Breast epithelium (tissue), 4 donors: ENCODE results near the gene SPTBN5. TPM values are rescaled to one million over a fixed set of nuclear protein-coding genes. Genes with fewer than 3 reads are reported as not detected.

Experiments used
- DNase-seq, 2 donors: peaks; one replicate each; pipeline ENCODE4 v3.0.0-alpha.2; 2019; ENCODE audit warnings: low spot score in 2 of 2
- H3K27ac ChIP-seq, 2 donors: fragments of 200-600 bp; sonication (generic) in 1 of 2; one replicate each; pipeline ENCODE4 v1.5.1; 2016 to 2019; ENCODE audit warnings: mild to moderate bottlenecking in 1 of 2
- H3K27me3 ChIP-seq, 2 donors: fragments of 200-600 bp; sonication (generic) in 1 of 2; one replicate each; pipeline versions ENCODE4 v1.5.1 to v1.6.0; 2017 to 2019; ENCODE audit warnings: control low read depth in 1 of 2, mild to moderate bottlenecking in 1 of 2
- H3K36me3 ChIP-seq: fragments of 200-600 bp; one replicate; pipeline ENCODE4 v1.5.1; 2019
- H3K4me1 ChIP-seq, 2 donors: fragments of 200-600 bp; sonication (generic); one replicate each; pipeline ENCODE4 v1.5.1; 2016 to 2019; ENCODE audit warnings: control low read depth in 1 of 2
- H3K4me3 ChIP-seq, 3 donors: fragments of 200-600 bp; sonication (generic); 1 replicate in 2 of 3; 2 replicates in 1 of 3; pipeline ENCODE4 v1.5.1; 2016 to 2019; ENCODE audit warnings: mild to moderate bottlenecking in 3 of 3, moderate library complexity in 2 of 3
- H3K9me3 ChIP-seq, 2 donors: fragments of 200-600 bp; sonication (generic) in 1 of 2; one replicate each; pipeline ENCODE4 v1.5.1; 2016 to 2019; ENCODE audit warnings: control low read depth in 1 of 2
- POLR2A ChIP-seq: fragments of 450-650 bp; IDR thresholded peaks from one replicate; pipeline ENCODE4 v1.6.1; 2016; ENCODE audit warnings: antibody characterized with exemption, mild to moderate bottlenecking, moderate library complexity
- POLR2AphosphoS5 ChIP-seq, 3 donors: sonication (generic); formaldehyde crosslinking; IDR thresholded peaks; one replicate each; pipeline ENCODE4 v1.6.1; 2017; ENCODE audit warnings: antibody characterized with exemption in 3 of 3
- intact Hi-C: fragments of 100-400 bp; cut with DNase I; formaldehyde crosslinking; loops from one replicate; pipeline ENCODE4 v1.15.1; 2023; ENCODE audit warnings: low total_unique reads
- total RNA-seq, 3 donors: library from RNA; depleted of rRNA; stranded (reverse); fragments of >200 nt; gene quantifications; one replicate each; pipeline ENCODE4 v1.1.0, GENCODE V29; 2016
- TF ChIP-seq, protein P1 (sequence below), 3 donors: fragments of 450-650 bp; IDR thresholded peaks; one replicate each; pipeline ENCODE4 v1.5.1; 2016 to 2017; ENCODE audit warnings: antibody characterized with exemption in 3 of 3, mild to moderate bottlenecking in 3 of 3, moderate library complexity in 3 of 3

Gene SPTBN5
- total RNA-seq, 3 donors from 2014 or later: 0.16 to 2.3 (median 2.0) TPM

DNA sequence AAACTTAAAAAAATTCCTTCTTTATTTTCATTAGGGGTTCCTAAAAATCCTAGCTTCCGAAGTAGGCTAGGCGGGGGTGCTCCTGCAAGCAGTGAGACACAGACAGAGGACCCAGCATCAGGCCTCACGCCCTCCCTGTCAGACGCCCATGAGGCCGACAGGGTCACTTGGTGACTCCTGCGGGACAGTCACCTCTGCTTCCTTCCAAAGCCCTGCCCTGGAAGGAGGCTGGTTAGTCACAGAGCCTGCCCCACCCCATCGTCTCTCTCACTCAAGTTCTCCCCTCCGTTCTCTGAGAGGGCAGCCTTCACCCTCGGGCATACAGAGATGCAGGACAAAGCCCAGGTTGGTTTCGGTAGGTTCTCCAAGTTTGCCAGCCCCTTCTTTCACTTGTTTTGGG, 39.9 kb upstream of the SPTBN5 start:
- Histone ChIP-seq H3K36me3 (no peaks in the 10 kb centered on the region), H3K27ac (peak overlapping the region; percentile 91 to 93), H3K4me3 (no peak overlapping the region), H3K4me1 (peaks cover 6 to 46% of the 10 kb centered on the region in 2 donors), H3K9me3 (no peaks in the 10 kb centered on the region), H3K27me3 (no peaks in the 10 kb centered on the region)
- DNase-seq: no peak
- TF ChIP-seq, protein P1, sequence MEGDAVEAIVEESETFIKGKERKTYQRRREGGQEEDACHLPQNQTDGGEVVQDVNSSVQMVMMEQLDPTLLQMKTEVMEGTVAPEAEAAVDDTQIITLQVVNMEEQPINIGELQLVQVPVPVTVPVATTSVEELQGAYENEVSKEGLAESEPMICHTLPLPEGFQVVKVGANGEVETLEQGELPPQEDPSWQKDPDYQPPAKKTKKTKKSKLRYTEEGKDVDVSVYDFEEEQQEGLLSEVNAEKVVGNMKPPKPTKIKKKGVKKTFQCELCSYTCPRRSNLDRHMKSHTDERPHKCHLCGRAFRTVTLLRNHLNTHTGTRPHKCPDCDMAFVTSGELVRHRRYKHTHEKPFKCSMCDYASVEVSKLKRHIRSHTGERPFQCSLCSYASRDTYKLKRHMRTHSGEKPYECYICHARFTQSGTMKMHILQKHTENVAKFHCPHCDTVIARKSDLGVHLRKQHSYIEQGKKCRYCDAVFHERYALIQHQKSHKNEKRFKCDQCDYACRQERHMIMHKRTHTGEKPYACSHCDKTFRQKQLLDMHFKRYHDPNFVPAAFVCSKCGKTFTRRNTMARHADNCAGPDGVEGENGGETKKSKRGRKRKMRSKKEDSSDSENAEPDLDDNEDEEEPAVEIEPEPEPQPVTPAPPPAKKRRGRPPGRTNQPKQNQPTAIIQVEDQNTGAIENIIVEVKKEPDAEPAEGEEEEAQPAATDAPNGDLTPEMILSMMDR (IDR thresholded peaks at IDR 0.05): no peak
- TF ChIP-seq POLR2AphosphoS5 (IDR thresholded peaks at IDR 0.05) (no peak), POLR2A (no peak)
- intact Hi-C loops: no loop called here

DNA sequence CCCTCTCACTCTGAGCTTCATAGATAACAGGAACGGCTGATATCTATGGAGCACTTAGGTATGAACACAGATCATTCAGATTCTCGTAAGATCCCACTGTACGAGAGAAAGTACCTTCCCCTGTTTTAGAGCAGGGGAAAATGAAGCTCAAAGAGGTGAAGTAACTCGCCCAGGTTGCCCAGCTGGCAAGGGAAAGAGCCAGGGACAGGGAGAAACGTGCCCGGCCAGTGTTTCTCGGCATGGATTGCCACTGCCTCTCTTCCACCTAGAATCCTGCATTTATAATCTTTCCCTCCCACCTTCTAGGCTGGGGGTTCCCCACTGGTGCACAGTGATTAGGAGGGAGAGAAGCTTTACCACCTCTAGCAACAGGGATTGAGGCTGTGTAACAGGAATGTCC, 39.5 kb upstream of the SPTBN5 start:
- H3K36me3 ChIP-seq: no peaks in the 10 kb centered on the region
- H3K4me3 ChIP-seq: no peak overlapping the region
- intact Hi-C loops: no loop called here
- no peaks in the 10 kb centered on the region for H3K27me3 ChIP-seq
- no peaks in the 10 kb centered on the region for H3K9me3 ChIP-seq
- no peak for DNase-seq
- no peak for TF ChIP-seq POLR2AphosphoS5 (IDR thresholded peaks at IDR 0.05)
- TF ChIP-seq, protein P1 (IDR thresholded peaks at IDR 0.05): no peak
- TF ChIP-seq POLR2A: no peak
- peaks cover 6 to 49% of the 10 kb centered on the region in 2 donors for H3K4me1 ChIP-seq
- peak overlapping the region; percentile 91 to 93 for H3K27ac ChIP-seq

DNA sequence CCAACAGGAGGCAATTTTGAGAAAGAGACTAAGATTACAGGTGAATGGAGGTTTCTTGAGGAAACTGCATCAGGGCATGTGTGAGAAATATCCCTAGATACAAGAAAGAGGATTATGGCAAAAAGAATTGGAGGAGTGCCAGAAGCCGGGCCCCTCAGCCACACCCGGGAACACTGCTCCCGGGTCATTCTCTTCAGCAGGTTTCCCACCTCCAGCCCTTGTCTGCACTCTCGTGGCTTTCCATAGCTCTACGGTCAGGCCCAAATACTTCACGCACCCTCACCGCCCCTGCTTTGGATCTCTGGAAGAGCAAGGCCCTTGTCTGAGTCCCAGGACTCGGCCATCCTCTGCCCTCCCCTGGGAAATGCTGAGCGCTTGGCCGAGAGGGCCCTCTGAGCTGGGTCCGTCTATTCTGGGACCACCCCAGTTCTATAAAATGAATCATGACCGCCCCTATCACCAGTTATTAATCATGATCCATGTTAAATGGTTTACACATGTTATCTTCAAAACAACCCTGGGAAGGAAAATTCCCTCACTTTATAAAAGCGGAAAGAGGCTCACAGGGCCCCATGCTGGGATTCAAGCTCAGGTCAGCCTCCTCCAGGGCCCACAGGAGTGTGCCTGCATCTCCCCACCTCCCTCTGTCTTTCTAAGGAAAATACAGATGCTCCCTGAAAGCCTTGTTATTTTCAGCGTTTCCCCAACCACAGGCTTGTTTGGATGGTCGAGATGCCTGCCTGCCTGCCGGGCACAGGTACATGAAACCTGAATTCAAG, 38.8 kb upstream of the SPTBN5 start:
- Histone ChIP-seq H3K4me3 (no peak overlapping the region), H3K27me3 (no peaks in the 10 kb centered on the region), H3K27ac (peak overlapping the region; percentile 91 to 93), H3K4me1 (peaks cover 6 to 53% of the 10 kb centered on the region in 2 donors), H3K9me3 (no peaks in the 10 kb centered on the region), H3K36me3 (no peaks in the 10 kb centered on the region)
- TF ChIP-seq POLR2AphosphoS5 (IDR thresholded peaks at IDR 0.05) (no peak), POLR2A (no peak)
- TF ChIP-seq, protein P1 (IDR thresholded peaks at IDR 0.05): no peak
- intact Hi-C loops: no loop called here
- DNase-seq: no peak

DNA sequence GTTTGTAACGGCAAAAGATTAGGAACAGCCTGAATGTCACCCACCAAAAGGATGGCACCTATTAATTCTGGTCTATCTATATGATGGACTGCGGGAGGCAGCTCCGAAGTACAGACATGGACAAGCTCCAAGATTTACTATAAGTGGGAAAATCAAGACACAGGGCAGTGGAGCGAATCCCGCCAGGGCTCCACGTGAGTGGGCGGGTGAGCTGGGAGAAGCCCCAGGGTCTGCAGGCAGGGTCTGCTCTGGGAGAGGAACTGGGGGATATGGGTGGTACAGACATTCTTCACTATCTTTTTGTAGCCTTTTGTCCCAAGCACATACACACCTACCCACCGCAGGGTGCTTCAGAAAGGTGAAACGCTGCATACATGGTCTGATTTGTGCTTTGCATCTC, 38.2 kb upstream of the SPTBN5 start:
- DNase-seq: no peak
- no peaks in the 10 kb centered on the region for H3K36me3 ChIP-seq
- H3K27me3 ChIP-seq: no peaks in the 10 kb centered on the region
- H3K4me3 ChIP-seq: no peak overlapping the region
- TF ChIP-seq POLR2A: no peak
- TF ChIP-seq, protein P1 (IDR thresholded peaks at IDR 0.05): no peak
- no peak for TF ChIP-seq POLR2AphosphoS5 (IDR thresholded peaks at IDR 0.05)
- H3K4me1 ChIP-seq: peaks cover 6 to 56% of the 10 kb centered on the region in 2 donors
- H3K27ac ChIP-seq: peak overlapping the region; percentile 91 to 93
- intact Hi-C loops: no loop called here
- no peaks in the 10 kb centered on the region for H3K9me3 ChIP-seq

DNA sequence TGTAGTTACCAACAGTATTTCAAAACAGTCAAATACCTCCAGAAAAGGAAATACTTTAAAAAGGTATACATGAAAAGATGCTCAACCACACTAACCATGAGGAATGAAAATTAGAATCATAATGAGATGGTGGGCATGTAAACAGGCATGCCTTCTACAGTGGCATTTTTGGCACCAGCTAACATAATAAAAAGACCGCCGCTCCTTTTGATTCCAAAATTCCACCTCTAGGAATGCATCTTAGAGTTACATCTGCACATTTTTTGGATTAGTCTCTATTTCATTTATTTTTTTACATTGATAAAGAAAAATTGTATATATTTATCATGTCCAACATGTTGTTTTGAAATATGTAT, 37.0 kb upstream of the SPTBN5 start:
- Histone ChIP-seq H3K27me3 (no peaks in the 10 kb centered on the region), H3K4me1 (peaks cover 6 to 68% of the 10 kb centered on the region in 2 donors), H3K4me3 (no peak overlapping the region), H3K9me3 (no peaks in the 10 kb centered on the region), H3K36me3 (no peaks in the 10 kb centered on the region), H3K27ac (peak overlapping the region in 1 of 2 donors; percentile 87)
- TF ChIP-seq POLR2A (no peak), POLR2AphosphoS5 (IDR thresholded peaks at IDR 0.05) (no peak)
- no peak for DNase-seq
- intact Hi-C loops: no loop called here
